ENCODE data around the gene ITIH3. TPM values are rescaled to one million over a fixed set of nuclear protein-coding genes. Genes with fewer than 3 reads are reported as not detected.

Gene ITIH3
- total RNA-seq, 1 donor from 2014 or later = 0.16 TPM

DNA sequence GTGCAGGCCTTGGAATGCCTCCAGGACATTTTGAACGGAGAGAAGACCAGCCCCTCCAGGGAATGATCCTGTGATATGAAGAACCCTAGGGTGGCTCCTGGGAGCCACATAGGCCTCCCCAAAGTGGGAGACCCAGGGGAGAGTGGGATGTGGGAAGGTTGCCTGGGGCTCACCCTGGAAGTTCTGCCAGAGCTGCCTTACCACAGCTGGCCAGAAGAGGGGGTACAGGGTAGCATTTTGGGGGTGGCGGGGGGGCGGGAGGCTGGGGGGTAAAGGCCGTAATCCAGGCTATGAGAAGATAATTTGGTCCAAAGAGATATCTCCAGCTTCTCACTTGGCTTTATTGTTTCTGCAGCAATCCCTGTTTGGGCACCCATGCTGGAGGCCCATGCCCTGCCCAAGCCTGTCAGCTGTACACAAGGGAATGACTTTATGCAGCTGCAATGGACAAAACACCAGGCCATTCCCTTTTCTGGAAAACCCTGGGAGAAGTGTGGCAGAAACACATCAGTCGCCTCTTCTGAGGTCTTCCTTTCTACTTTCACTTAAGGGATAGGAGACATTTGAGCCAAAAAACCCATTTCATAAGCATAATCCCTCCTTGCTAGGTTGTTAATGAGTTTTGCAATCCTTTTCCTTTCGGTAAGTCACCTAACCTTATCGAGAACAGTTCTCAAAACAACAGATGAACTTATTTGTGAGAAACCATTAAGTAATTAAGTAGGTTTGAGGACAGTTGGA, 51.3 kb downstream of the ITIH3 start:
- Histone ChIP-seq H3K36me3 (ENCODE audit: insufficient read depth, low read length) (no peaks in the 10 kb centered on the region), H3K79me2 (ENCODE audit: insufficient read depth, low read length) (no peaks in the 10 kb centered on the region), H4K20me1 (ENCODE audit: insufficient read depth, low read length) (peaks cover 3% of the 10 kb centered on the region), H3K9me3 (ENCODE audit: insufficient read depth, low read depth, low read length) (no peaks in the 10 kb centered on the region), H3K4me1 (ENCODE audit: insufficient read depth, low read length) (peaks cover 7% of the 10 kb centered on the region), H3K27ac (ENCODE audit: low read depth, low read length) (no peak overlapping the region), H3K27me3 (ENCODE audit: insufficient read depth, low read length) (no peaks in the 10 kb centered on the region), H2AFZ (ENCODE audit: low read depth, low read length) (no peak overlapping the region), H3K4me2 (ENCODE audit: low read length) (no peak overlapping the region), H3K9ac (ENCODE audit: low read length) (no peak overlapping the region), H3K4me3 (ENCODE audit: insufficient read depth, low read depth, low read length) (no peak overlapping the region)
- DNase-seq (ENCODE audit: low read depth) = no peak
- FAIRE-seq = no peak
- Mint-ChIP-seq H3K9me3 (ENCODE audit: unreplicated experiment) (no peaks in the 10 kb centered on the region), H3K27ac (ENCODE audit: unreplicated experiment) (no peak overlapping the region), H3K4me3 (ENCODE audit: unreplicated experiment) (no peak overlapping the region), H3K27me3 (ENCODE audit: low read depth, unreplicated experiment) (peaks cover 2% of the 10 kb centered on the region), H3K36me3 (ENCODE audit: low read depth, unreplicated experiment) (peaks cover 11% of the 10 kb centered on the region), H3K4me1 (ENCODE audit: low read depth, unreplicated experiment) (peaks cover 13% of the 10 kb centered on the region)
- TF ChIP-seq, protein P1, sequence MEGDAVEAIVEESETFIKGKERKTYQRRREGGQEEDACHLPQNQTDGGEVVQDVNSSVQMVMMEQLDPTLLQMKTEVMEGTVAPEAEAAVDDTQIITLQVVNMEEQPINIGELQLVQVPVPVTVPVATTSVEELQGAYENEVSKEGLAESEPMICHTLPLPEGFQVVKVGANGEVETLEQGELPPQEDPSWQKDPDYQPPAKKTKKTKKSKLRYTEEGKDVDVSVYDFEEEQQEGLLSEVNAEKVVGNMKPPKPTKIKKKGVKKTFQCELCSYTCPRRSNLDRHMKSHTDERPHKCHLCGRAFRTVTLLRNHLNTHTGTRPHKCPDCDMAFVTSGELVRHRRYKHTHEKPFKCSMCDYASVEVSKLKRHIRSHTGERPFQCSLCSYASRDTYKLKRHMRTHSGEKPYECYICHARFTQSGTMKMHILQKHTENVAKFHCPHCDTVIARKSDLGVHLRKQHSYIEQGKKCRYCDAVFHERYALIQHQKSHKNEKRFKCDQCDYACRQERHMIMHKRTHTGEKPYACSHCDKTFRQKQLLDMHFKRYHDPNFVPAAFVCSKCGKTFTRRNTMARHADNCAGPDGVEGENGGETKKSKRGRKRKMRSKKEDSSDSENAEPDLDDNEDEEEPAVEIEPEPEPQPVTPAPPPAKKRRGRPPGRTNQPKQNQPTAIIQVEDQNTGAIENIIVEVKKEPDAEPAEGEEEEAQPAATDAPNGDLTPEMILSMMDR (IDR thresholded peaks at IDR 0.05; ENCODE audit: insufficient read depth, low read depth, low read length) = no peak
- TF ChIP-seq EZH2 (IDR thresholded peaks at IDR 0.05; ENCODE audit: insufficient read depth, low read length) = no peak

DNA sequence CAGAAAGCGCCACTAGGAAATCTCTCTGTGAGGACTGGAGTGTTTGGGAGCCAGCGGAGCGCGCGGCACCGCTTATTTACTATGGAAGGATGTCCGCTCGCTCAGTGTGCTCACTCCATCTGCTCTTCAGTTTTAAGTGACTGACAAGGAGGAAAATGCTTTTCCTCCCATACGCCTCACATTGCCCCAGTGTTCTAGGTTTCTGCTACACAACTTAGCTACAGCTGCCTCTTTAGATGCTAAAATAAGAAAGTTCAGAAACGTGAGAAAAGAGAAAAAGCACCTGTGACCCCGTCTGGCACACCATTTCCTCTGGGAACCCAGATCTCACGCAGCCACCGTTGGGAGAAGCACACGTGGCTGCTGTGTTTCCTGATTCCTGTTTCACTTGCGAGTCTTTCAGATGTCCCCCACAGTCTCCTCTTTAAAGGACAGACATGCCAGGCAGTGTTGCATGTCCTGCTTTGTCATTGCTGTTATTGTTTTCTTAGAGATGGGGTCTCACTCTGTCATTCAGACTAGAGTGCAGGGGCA, 51.9 kb downstream of the ITIH3 start:
- no peak overlapping the region for H3K4me2 ChIP-seq (ENCODE audit: low read length)
- H3K36me3 ChIP-seq (ENCODE audit: insufficient read depth, low read length) = no peaks in the 10 kb centered on the region
- H3K27ac Mint-ChIP-seq (ENCODE audit: unreplicated experiment) = no peak overlapping the region
- H3K4me1 Mint-ChIP-seq (ENCODE audit: low read depth, unreplicated experiment) = peaks cover 8% of the 10 kb centered on the region
- TF ChIP-seq EZH2 (IDR thresholded peaks at IDR 0.05; ENCODE audit: insufficient read depth, low read length) = no peak
- TF ChIP-seq, protein P1 (IDR thresholded peaks at IDR 0.05; ENCODE audit: insufficient read depth, low read depth, low read length) = no peak
- no peak overlapping the region for H3K27ac ChIP-seq (ENCODE audit: low read depth, low read length)
- DNase-seq (ENCODE audit: low read depth) (no peak), FAIRE-seq (no peak)
- peaks cover 1% of the 10 kb centered on the region for H3K4me1 ChIP-seq (ENCODE audit: insufficient read depth, low read length)
- no peak overlapping the region for H3K4me3 Mint-ChIP-seq (ENCODE audit: unreplicated experiment)
- H3K27me3 ChIP-seq (ENCODE audit: insufficient read depth, low read length) = no peaks in the 10 kb centered on the region
- no peaks in the 10 kb centered on the region for H3K79me2 ChIP-seq (ENCODE audit: insufficient read depth, low read length)
- H2AFZ ChIP-seq (ENCODE audit: low read depth, low read length) = no peak overlapping the region
- no peaks in the 10 kb centered on the region for H3K9me3 ChIP-seq (ENCODE audit: insufficient read depth, low read depth, low read length)
- peaks cover 11% of the 10 kb centered on the region for H3K36me3 Mint-ChIP-seq (ENCODE audit: low read depth, unreplicated experiment)
- no peaks in the 10 kb centered on the region for H4K20me1 ChIP-seq (ENCODE audit: insufficient read depth, low read length)
- H3K9me3 Mint-ChIP-seq (ENCODE audit: unreplicated experiment) = no peaks in the 10 kb centered on the region
- H3K4me3 ChIP-seq (ENCODE audit: insufficient read depth, low read depth, low read length) = no peak overlapping the region
- no peak overlapping the region for H3K9ac ChIP-seq (ENCODE audit: low read length)
- peaks cover 2% of the 10 kb centered on the region for H3K27me3 Mint-ChIP-seq (ENCODE audit: low read depth, unreplicated experiment)

DNA sequence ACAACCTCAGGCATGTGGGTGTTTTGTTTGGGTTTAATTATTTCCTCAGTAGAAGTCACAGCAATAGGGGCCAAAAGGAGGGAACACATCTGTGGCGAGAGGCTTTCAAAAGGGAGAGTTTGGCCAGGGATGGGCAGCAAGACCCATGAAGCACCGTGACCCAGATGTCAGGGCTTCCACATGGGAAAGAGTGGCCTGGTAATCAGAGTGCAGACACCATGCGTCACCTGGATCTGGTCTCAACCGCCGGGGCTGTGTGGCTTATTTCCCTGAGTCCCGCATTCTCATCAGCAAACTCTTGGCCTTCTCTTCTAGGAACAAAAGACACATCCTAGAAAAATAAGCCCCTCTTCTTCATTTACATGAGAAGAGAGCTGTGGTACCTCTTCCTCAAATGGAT, 52.6 kb downstream of the ITIH3 start:
- no peaks in the 10 kb centered on the region for H3K9me3 Mint-ChIP-seq (ENCODE audit: unreplicated experiment)
- FAIRE-seq = no peak
- no peak overlapping the region for H3K4me3 Mint-ChIP-seq (ENCODE audit: unreplicated experiment)

More for the DNA sequence above, 52.6 kb downstream of the ITIH3 start:
- no peak overlapping the region for H2AFZ ChIP-seq (ENCODE audit: low read depth, low read length)
- no peaks in the 10 kb centered on the region for H3K36me3 ChIP-seq (ENCODE audit: insufficient read depth, low read length)
- no peaks in the 10 kb centered on the region for H3K4me1 ChIP-seq (ENCODE audit: insufficient read depth, low read length)
- peaks cover 6% of the 10 kb centered on the region for H3K4me1 Mint-ChIP-seq (ENCODE audit: low read depth, unreplicated experiment)
- peaks cover 6% of the 10 kb centered on the region for H3K36me3 Mint-ChIP-seq (ENCODE audit: low read depth, unreplicated experiment)
- no peak for DNase-seq (ENCODE audit: low read depth)
- H3K4me3 ChIP-seq (ENCODE audit: insufficient read depth, low read depth, low read length) = no peak overlapping the region
- no peak overlapping the region for H3K9ac ChIP-seq (ENCODE audit: low read length)
- H4K20me1 ChIP-seq (ENCODE audit: insufficient read depth, low read length) = peaks cover 4% of the 10 kb centered on the region
- no peak overlapping the region for H3K27ac Mint-ChIP-seq (ENCODE audit: unreplicated experiment)
- TF ChIP-seq, protein P1 (IDR thresholded peaks at IDR 0.05; ENCODE audit: insufficient read depth, low read depth, low read length) = no peak
- no peak for TF ChIP-seq EZH2 (IDR thresholded peaks at IDR 0.05; ENCODE audit: insufficient read depth, low read length)
- no peaks in the 10 kb centered on the region for H3K27me3 ChIP-seq (ENCODE audit: insufficient read depth, low read length)
- no peaks in the 10 kb centered on the region for H3K79me2 ChIP-seq (ENCODE audit: insufficient read depth, low read length)
- peaks cover 2% of the 10 kb centered on the region for H3K27me3 Mint-ChIP-seq (ENCODE audit: low read depth, unreplicated experiment)
- no peak overlapping the region for H3K27ac ChIP-seq (ENCODE audit: low read depth, low read length)
- H3K9me3 ChIP-seq (ENCODE audit: insufficient read depth, low read depth, low read length) = no peaks in the 10 kb centered on the region
- no peak overlapping the region for H3K4me2 ChIP-seq (ENCODE audit: low read length)
